DND-41 (cell line): ENCODE data around the gene XIRP2.

Experiments
- ATAC-seq: fragments of 200-7000 bp; cut with Tn5 transposase; 3 replicates; pipeline ENCODE4 v1.9.1; 2021; ENCODE audit warnings: low read depth; ENCODE audit not compliant: insufficient read depth
- DNase-seq: peaks from one replicate; pipeline ENCODE4 v3.0.0-alpha.2; 2020
- H2AFZ ChIP-seq: 2 replicates; pipeline ENCODE4 v1.6.0; 2012; ENCODE audit warnings: low read depth, low read length
- H3K27ac ChIP-seq: 2 replicates; pipeline ENCODE4 v1.5.1; 2012; ENCODE audit warnings: low read length, inconsistent platforms
- H3K27me3 ChIP-seq: fragments of 200-600 bp; sonication (generic); 2 replicates; pipeline ENCODE4 v1.6.0; 2012; ENCODE audit warnings: low read length, mild to moderate bottlenecking, inconsistent platforms; ENCODE audit not compliant: insufficient read depth, poor library complexity
- H3K36me3 ChIP-seq: 2 replicates; pipeline ENCODE4 v1.5.1; 2012; ENCODE audit warnings: low read length, inconsistent platforms; ENCODE audit not compliant: insufficient read depth
- H3K4me1 ChIP-seq: 2 replicates; pipeline ENCODE4 v1.5.1; 2012; ENCODE audit warnings: mild to moderate bottlenecking, low read length; ENCODE audit not compliant: insufficient read depth
- H3K4me2 ChIP-seq: 2 replicates; pipeline ENCODE4 v1.6.0; 2012; ENCODE audit warnings: mild to moderate bottlenecking, moderate library complexity, low read length, inconsistent platforms; ENCODE audit not compliant: insufficient read depth
- H3K4me3 ChIP-seq, 2 experiments: fragments of 200-600 bp in 1 of 2; shearing (Covaris generic) in 1 of 2; 2 replicates each; pipeline ENCODE4 v1.5.1; 2012 to 2016; ENCODE audit warnings: inconsistent platforms in 2 of 2, low read length in 2 of 2, mild to moderate bottlenecking in 2 of 2, low read depth in 1 of 2, moderate library complexity in 1 of 2
- H3K79me2 ChIP-seq: 2 replicates; pipeline ENCODE4 v1.6.0; 2012; ENCODE audit warnings: low read length, inconsistent platforms; ENCODE audit not compliant: insufficient read depth
- H3K9ac ChIP-seq: 2 replicates; pipeline ENCODE4 v1.6.0; 2012; ENCODE audit warnings: low read depth, mild to moderate bottlenecking, inconsistent platforms, low read length, moderate library complexity
- H3K9me3 ChIP-seq: 2 replicates; pipeline ENCODE4 v1.5.1; 2012; ENCODE audit warnings: low read length, moderate library complexity, mild to moderate bottlenecking, inconsistent platforms; ENCODE audit not compliant: insufficient read depth, severe bottlenecking
- H4K20me1 ChIP-seq: 2 replicates; pipeline ENCODE4 v1.6.0; 2012; ENCODE audit warnings: low read length; ENCODE audit not compliant: insufficient read depth
- CTCF ChIP-seq: IDR thresholded peaks from 2 replicates; pipeline ENCODE4 v1.5.1; 2012; ENCODE audit warnings: borderline replicate concordance, low read length, moderate library complexity, mild to moderate bottlenecking; ENCODE audit not compliant: poor library complexity, severe bottlenecking; ENCODE audit errors: extremely low read depth
- EZH2 ChIP-seq: IDR thresholded peaks from 3 replicates; pipeline ENCODE4 v1.6.1; 2012; ENCODE audit warnings: borderline replicate concordance, low read depth, mild to moderate bottlenecking, moderate library complexity, low read length, inconsistent platforms; ENCODE audit not compliant: severe bottlenecking

Gene XIRP2

GRCh38 chr2:166984797-166985196 lies 96.5 kb downstream of the XIRP2 start:
- no peaks in the 10 kb centered on the region for H3K36me3 ChIP-seq
- no peak for DNase-seq
- no peak for ATAC-seq

GRCh38 chr2:166994588-166995336 lies 106.5 kb downstream of the XIRP2 start:
- Histone ChIP-seq H2AFZ (no peak overlapping the region), H3K27me3 (no peaks in the 10 kb centered on the region), H3K4me3 (no peak overlapping the region), H3K4me2 (no peak overlapping the region), H4K20me1 (no peaks in the 10 kb centered on the region), H3K79me2 (no peaks in the 10 kb centered on the region), H3K36me3 (no peaks in the 10 kb centered on the region), H3K9me3 (no peaks in the 10 kb centered on the region), H3K9ac (no peak overlapping the region), H3K27ac (no peak overlapping the region), H3K4me1 (no peaks in the 10 kb centered on the region)
- TF ChIP-seq EZH2 = no peak
- TF ChIP-seq CTCF = no peak
- DNase-seq (no peak), ATAC-seq (no peak)

More at GRCh38 chr2:166984797-166985196, 96.5 kb downstream of the XIRP2 start:
- no peak overlapping the region for H2AFZ ChIP-seq
- no peaks in the 10 kb centered on the region for H3K4me1 ChIP-seq
- no peak overlapping the region for H3K4me3 ChIP-seq
- H4K20me1 ChIP-seq = no peaks in the 10 kb centered on the region
- H3K27ac ChIP-seq = no peak overlapping the region
- TF ChIP-seq EZH2 (no peak), CTCF (no peak)
- no peaks in the 10 kb centered on the region for H3K27me3 ChIP-seq
- no peaks in the 10 kb centered on the region for H3K9me3 ChIP-seq
- H3K9ac ChIP-seq = no peak overlapping the region
- no peaks in the 10 kb centered on the region for H3K79me2 ChIP-seq
- no peak overlapping the region for H3K4me2 ChIP-seq

GRCh38 chr2:166996465-166996864 lies 108.2 kb downstream of the XIRP2 start:
- Histone ChIP-seq H2AFZ (no peak overlapping the region), H3K4me2 (no peak overlapping the region), H3K4me1 (no peaks in the 10 kb centered on the region), H3K79me2 (no peaks in the 10 kb centered on the region), H3K27me3 (no peaks in the 10 kb centered on the region), H4K20me1 (no peaks in the 10 kb centered on the region), H3K27ac (no peak overlapping the region), H3K9me3 (no peaks in the 10 kb centered on the region), H3K36me3 (no peaks in the 10 kb centered on the region), H3K9ac (no peak overlapping the region), H3K4me3 (no peak overlapping the region)
- ATAC-seq (no peak), DNase-seq (no peak)
- TF ChIP-seq EZH2 (no peak), CTCF (no peak)
